ENCODE results near the gene KIF16B. TPM values are rescaled to one million over a fixed set of nuclear protein-coding genes. Genes with fewer than 3 reads are reported as not detected.

KIF16B gene
- total and polyA plus RNA-seq, 2 donors (not counting 3 experiments of a cell fraction or from before 2014, with no cell fraction given) = 2.9 to 8.8 TPM

GRCh38 chr20:16446991-16447390, 126.3 kb downstream of the KIF16B start:
- ChIA-PET CTCF (interaction anchor here (0.9 kb wide), 1 partner anchor 13 kb away, joined by 3 read pairs; no protein-coding TSS in a partner anchor), POLR2A (no interaction called here)
- no peaks in the 10 kb centered on the region for H3K27me3 ChIP-seq (ENCODE audit: control insufficient read depth in 2 of 2, insufficient read depth in 2 of 2, low read length in 2 of 2)

GRCh38 chr20:16446246-16446645, 127.0 kb downstream of the KIF16B start:
- no peaks in the 10 kb centered on the region for H3K27me3 ChIP-seq (ENCODE audit: control insufficient read depth in 2 of 2, insufficient read depth in 2 of 2, low read length in 2 of 2)
- TF ChIP-seq POLR2A (IDR thresholded peaks at IDR 0.05; ENCODE audit: low read depth, low read length) (no peak), JUN (IDR thresholded peaks at IDR 0.05; ENCODE audit: borderline replicate concordance, insufficient read depth, insufficient read length, low read depth) (no peak), POLR2AphosphoS5 (IDR thresholded peaks at IDR 0.05; ENCODE audit: insufficient read depth, low read depth, low read length) (no peak), GATA2 (IDR thresholded peaks at IDR 0.05; ENCODE audit: insufficient read depth, insufficient read length, low read depth, low read length) (no peak), FOS (IDR thresholded peaks at IDR 0.05; ENCODE audit: borderline replicate concordance, insufficient read depth, low read length) (no peak), MYC (IDR thresholded peaks at IDR 0.05; ENCODE audit: low read depth, low read length) (no peak), CTCF (IDR thresholded peaks at IDR 0.05; ENCODE audit: extremely low read depth in 1 of 2, insufficient read depth in 1 of 2, low read depth in 1 of 2, low read length in 2 of 2) (no peak), EZH2 (IDR thresholded peaks at IDR 0.05; ENCODE audit: borderline replicate concordance, low read depth, low read length, severe bottlenecking) (no peak), MAX (IDR thresholded peaks at IDR 0.05; ENCODE audit: insufficient read depth, insufficient read length) (no peak)
- intact Hi-C loops (cut with micrococcal nuclease) = no loop called here
- FAIRE-seq = no peak
- H3K9ac ChIP-seq (replicated peaks; ENCODE audit: extremely low read depth, insufficient read depth, low read length) = no peak overlapping the region
- no TSS peak for BruUV-seq (replicated peaks)
- H3K27ac ChIP-seq (ENCODE audit: insufficient read depth, low read depth, low read length) = no peak overlapping the region
- no peaks in the 10 kb centered on the region for H3K9me3 ChIP-seq (replicated peaks; ENCODE audit: control insufficient read depth, insufficient read depth, low read length)
- dilution Hi-C loops (cut with MboI; ENCODE audit: extremely low pct_ligation_motif_present, low sequenced_read_pairs) = no loop called here
- no peaks in the 10 kb centered on the region for H3K79me2 ChIP-seq (ENCODE audit: control insufficient read depth, insufficient read depth, low read length)
- H2AFZ ChIP-seq (ENCODE audit: low read depth, low read length) = no peak overlapping the region
- no peaks in the 10 kb centered on the region for H3K36me3 ChIP-seq (ENCODE audit: control insufficient read depth in 2 of 2, extremely low read depth in 1 of 2, insufficient read depth in 2 of 2, low read length in 2 of 2)
- DNase-seq (ENCODE audit: low read depth, low spot score) = no peak
- no peaks in the 10 kb centered on the region for H3K9me1 ChIP-seq (replicated peaks; ENCODE audit: control insufficient read depth, extremely low read depth, insufficient read depth, low read length)
- POLR2A ChIA-PET = no interaction called here
- H3K4me3 ChIP-seq (replicated peaks in 1 of 3; ENCODE audit: insufficient read depth in 1 of 3, low read depth in 1 of 3, low read length in 3 of 3) = no peak overlapping the region
- H3K4me1 ChIP-seq (ENCODE audit: control insufficient read depth, extremely low read depth, insufficient read depth, low read length) = no peaks in the 10 kb centered on the region
- H4K20me1 ChIP-seq (replicated peaks; ENCODE audit: control insufficient read depth, extremely low read depth, insufficient read depth, low read length) = no peaks in the 10 kb centered on the region
- CTCF ChIA-PET = no interaction called here
- no peak overlapping the region for H3K4me2 ChIP-seq (ENCODE audit: insufficient read depth, low read length)

More at GRCh38 chr20:16446991-16447390, 126.3 kb downstream of the KIF16B start:
- no peak overlapping the region for H3K4me3 ChIP-seq (replicated peaks in 1 of 3; ENCODE audit: insufficient read depth in 1 of 3, low read depth in 1 of 3, low read length in 3 of 3)
- no peak for TF ChIP-seq EZH2 (IDR thresholded peaks at IDR 0.05; ENCODE audit: borderline replicate concordance, low read depth, low read length, severe bottlenecking)
- no peak for TF ChIP-seq POLR2A (IDR thresholded peaks at IDR 0.05; ENCODE audit: low read depth, low read length)
- no peak for TF ChIP-seq GATA2 (IDR thresholded peaks at IDR 0.05; ENCODE audit: insufficient read depth, insufficient read length, low read depth, low read length)
- no peak for TF ChIP-seq FOS (IDR thresholded peaks at IDR 0.05; ENCODE audit: borderline replicate concordance, insufficient read depth, low read length)
- TF ChIP-seq MAX (IDR thresholded peaks at IDR 0.05; ENCODE audit: insufficient read depth, insufficient read length) = no peak
- no peak for DNase-seq (ENCODE audit: low read depth, low spot score)
- no peak for FAIRE-seq
- no peak overlapping the region for H3K4me2 ChIP-seq (ENCODE audit: insufficient read depth, low read length)
- no peak overlapping the region for H3K9ac ChIP-seq (replicated peaks; ENCODE audit: extremely low read depth, insufficient read depth, low read length)
- no peaks in the 10 kb centered on the region for H3K4me1 ChIP-seq (ENCODE audit: control insufficient read depth, extremely low read depth, insufficient read depth, low read length)
- no peaks in the 10 kb centered on the region for H3K9me3 ChIP-seq (replicated peaks; ENCODE audit: control insufficient read depth, insufficient read depth, low read length)
- no peaks in the 10 kb centered on the region for H3K79me2 ChIP-seq (ENCODE audit: control insufficient read depth, insufficient read depth, low read length)
- no TSS peak for BruUV-seq (replicated peaks)
- dilution Hi-C loops (cut with MboI; ENCODE audit: extremely low pct_ligation_motif_present, low sequenced_read_pairs) = no loop called here
- H4K20me1 ChIP-seq (replicated peaks; ENCODE audit: control insufficient read depth, extremely low read depth, insufficient read depth, low read length) = no peaks in the 10 kb centered on the region
- intact Hi-C loops (cut with micrococcal nuclease) = no loop called here
- no peaks in the 10 kb centered on the region for H3K36me3 ChIP-seq (ENCODE audit: control insufficient read depth in 2 of 2, extremely low read depth in 1 of 2, insufficient read depth in 2 of 2, low read length in 2 of 2)
- no peaks in the 10 kb centered on the region for H3K9me1 ChIP-seq (replicated peaks; ENCODE audit: control insufficient read depth, extremely low read depth, insufficient read depth, low read length)
- H2AFZ ChIP-seq (ENCODE audit: low read depth, low read length) = no peak overlapping the region
- H3K27ac ChIP-seq (ENCODE audit: insufficient read depth, low read depth, low read length) = no peak overlapping the region
